Stimulated activated CD4-positive, alpha-beta T cell treated with anti-CD3 and anti-CD28 coated beads, Interleukin-4, amount 100 ng/mL, for 24 hours (primary cell): ENCODE data around the gene PPP6R3.
"Not testable (repeated sequence)": the region's sequence is repeated elsewhere in the genome, so short reads cannot be mapped to it uniquely, and the experiment has no call there.

Experiments used
- DNase-seq: peaks from one replicate; pipeline ENCODE4 v3.0.0-alpha.2; 2020

The PPP6R3 gene

GRCh38 chr11:68457898-68458249 lies 2.7 kb upstream of the PPP6R3 start:
- DNase-seq: no peak

- not testable (repeated sequence) for DNase-seq
Measured at GRCh38 chr11:68458340-68458739, 2.2 kb upstream of the PPP6R3 start.

GRCh38 chr11:68459886-68460740 lies 439 bp upstream of the PPP6R3 start:
- DNase-seq: peak; percentile 96

- DNase-seq: no peak
Measured at GRCh38 chr11:68461575-68461917, 994 bp downstream of the PPP6R3 start.

GRCh38 chr11:68463714-68464113 lies 3.2 kb downstream of the PPP6R3 start:
- no peak for DNase-seq

GRCh38 chr11:68467201-68467834 lies 6.8 kb downstream of the PPP6R3 start:
- DNase-seq: no peak

- no peak for DNase-seq
Measured at GRCh38 chr11:68468217-68468828, 7.8 kb downstream of the PPP6R3 start.

- DNase-seq: no peak
Measured at GRCh38 chr11:68469122-68469521, 8.6 kb downstream of the PPP6R3 start.

- DNase-seq: no peak
Measured at GRCh38 chr11:68469642-68470041, 9.1 kb downstream of the PPP6R3 start.

- no peak for DNase-seq
Measured at GRCh38 chr11:68470304-68470811, 9.8 kb downstream of the PPP6R3 start.

GRCh38 chr11:68471360-68472340 lies 11.1 kb downstream of the PPP6R3 start:
- DNase-seq: peak; percentile 56

- DNase-seq: no peak
Measured at GRCh38 chr11:68472778-68473177, 12.2 kb downstream of the PPP6R3 start.

- DNase-seq: no peak
Measured at GRCh38 chr11:68473693-68474092, 13.1 kb downstream of the PPP6R3 start.

- DNase-seq: not testable (repeated sequence)
Measured at GRCh38 chr11:68475626-68476025, 15.1 kb downstream of the PPP6R3 start.

- DNase-seq: no peak
Measured at GRCh38 chr11:68479390-68479789, 18.8 kb downstream of the PPP6R3 start.

- no peak for DNase-seq
Measured at GRCh38 chr11:68480193-68480592, 19.6 kb downstream of the PPP6R3 start.

GRCh38 chr11:68480852-68481510 lies 20.4 kb downstream of the PPP6R3 start:
- no peak for DNase-seq

GRCh38 chr11:68481579-68482240 lies 21.2 kb downstream of the PPP6R3 start:
- DNase-seq: no peak

- DNase-seq: no peak
Measured at GRCh38 chr11:68488623-68489022, 28.1 kb downstream of the PPP6R3 start.

GRCh38 chr11:68495220-68495729 lies 34.7 kb downstream of the PPP6R3 start:
- DNase-seq: no peak

- no peak for DNase-seq
Measured at GRCh38 chr11:68495872-68496271, 35.3 kb downstream of the PPP6R3 start.
